RWPE1 (cell line): ENCODE results near the gene PDE1C.

Experiments
- CTCF ChIA-PET: fragments of 350-600 bp; sonication (Branson Sonifier 250); formaldehyde crosslinking; extraction: SDS; loops from one replicate; lab custom pipeline; 2021; lab: Yijun Ruan, JAX
- POLR2A ChIA-PET: fragments of 400-600 bp; formaldehyde crosslinking; extraction: SDS; loops from one replicate; lab custom pipeline; 2020; ENCODE audit warnings: antibody characterized with exemption; ENCODE audit not compliant: low non-redundant PET; lab: Yijun Ruan, JAX
- DNase-seq: peaks from one replicate; pipeline ENCODE4 v3.0.0; 2012; ENCODE audit warnings: low spot score
- H3K27ac ChIP-seq: fragments of 450-650 bp; 2 replicates; pipeline ENCODE4 v1.5.1; 2017
- CTCF ChIP-seq: fragments of 450-650 bp; conservative IDR thresholded peaks from 2 replicates; pipeline ENCODE4 v1.5.1; 2017; ENCODE audit warnings: low read depth, mild to moderate bottlenecking

Gene PDE1C

GRCh38 chr7:31970501-31970900 is 99.7 kb downstream of the PDE1C start:
- no peak for DNase-seq
- no peak overlapping the region for H3K27ac ChIP-seq
- no peak for TF ChIP-seq CTCF
- ChIA-PET CTCF (no interaction called here), POLR2A (no interaction called here)

- TF ChIP-seq CTCF: no peak
- POLR2A ChIA-PET: no interaction called here
- CTCF ChIA-PET: no interaction called here
Observed at GRCh38 chr7:31963569-31964175, 106.5 kb downstream of the PDE1C start.

GRCh38 chr7:31962246-31962645 is 108.0 kb downstream of the PDE1C start:
- no peak for DNase-seq
- no peak for TF ChIP-seq CTCF
- ChIA-PET CTCF (no interaction called here), POLR2A (no interaction called here)
- no peak overlapping the region for H3K27ac ChIP-seq

More at GRCh38 chr7:31963569-31964175, 106.5 kb downstream of the PDE1C start:
- H3K27ac ChIP-seq: no peak overlapping the region
- no peak for DNase-seq

- no peak for TF ChIP-seq CTCF
- H3K27ac ChIP-seq: no peak overlapping the region
- DNase-seq: no peak
- ChIA-PET CTCF (interaction anchor here (0.7 to 1.0 kb wide), 2 partner anchors 20 to 1842 kb away, joined by 3 read pairs; no protein-coding TSS in a partner anchor), POLR2A (no interaction called here)
Observed at GRCh38 chr7:31958226-31958625, 112.0 kb downstream of the PDE1C start.

- H3K27ac ChIP-seq: no peak overlapping the region
- DNase-seq: no peak
- POLR2A ChIA-PET: no interaction called here
- TF ChIP-seq CTCF: no peak
- CTCF ChIA-PET: no interaction called here
Observed at GRCh38 chr7:31957756-31958155, 112.5 kb downstream of the PDE1C start.

- H3K27ac ChIP-seq: no peak overlapping the region
- no peak for DNase-seq
- TF ChIP-seq CTCF: no peak
- ChIA-PET POLR2A (no interaction called here), CTCF (no interaction called here)
Observed at GRCh38 chr7:31957090-31957720, 113.0 kb downstream of the PDE1C start.
